Upper lobe of right lung (tissue), 1 donor: Measurements from ENCODE around the gene ZBP1. TPM values are rescaled to one million over a fixed set of nuclear protein-coding genes. Genes with fewer than 3 reads are reported as not detected.

Source experiments
- ATAC-seq: fragments of 200-7000 bp; cut with Tn5 transposase; one replicate; pipeline ENCODE4 v1.9.1; 2020; ENCODE audit warnings: mild to moderate bottlenecking, moderate library complexity
- DNase-seq: peaks from one replicate; pipeline ENCODE4 v3.0.0-alpha.2; 2020
- H3K27ac ChIP-seq: fragments of 200-600 bp; one replicate; pipeline ENCODE4 v1.8.0; 2022
- H3K27me3 ChIP-seq: fragments of 200-600 bp; one replicate; pipeline ENCODE4 v1.8.0; 2022; ENCODE audit warnings: mild to moderate bottlenecking
- H3K36me3 ChIP-seq: fragments of 200-600 bp; one replicate; pipeline ENCODE4 v1.8.0; 2022
- H3K4me1 ChIP-seq: fragments of 200-600 bp; one replicate; pipeline ENCODE4 v1.8.0; 2022
- H3K4me3 ChIP-seq: fragments of 200-600 bp; one replicate; pipeline ENCODE4 v1.8.0; 2022; ENCODE audit warnings: mild to moderate bottlenecking
- H3K9me3 ChIP-seq: fragments of 200-600 bp; one replicate; pipeline ENCODE4 v1.8.0; 2022
- CTCF ChIP-seq: fragments of 200-600 bp; IDR thresholded peaks from one replicate; pipeline ENCODE4 v1.8.0; 2022; ENCODE audit warnings: antibody characterized with exemption
- intact Hi-C: fragments of 100-400 bp; cut with DNase I; formaldehyde crosslinking; loops from one replicate; pipeline ENCODE4 v1.11.0; 2022
- total RNA-seq: library from RNA; stranded (reverse); fragmentation: NEBNext Ultra II Directional; extraction: Animal tissue kit (Norgen Biotek cat#: 25700); gene quantifications from one replicate; pipeline ENCODE4 v1.2.1, GENCODE V29; 2021
- donor health status: DM: no; HTN: yes; CAD: no; lungs with severe emphysema.

The ZBP1 gene
- total RNA-seq, 1 donor from 2014 or later = 2.7 TPM

GRCh38 chr20:57580478-57581201, 39.6 kb downstream of the ZBP1 start:
- Histone ChIP-seq H3K27ac (no peak overlapping the region), H3K4me1 (peaks cover 19% of the 10 kb centered on the region), H3K9me3 (no peaks in the 10 kb centered on the region), H3K4me3 (no peak overlapping the region), H3K36me3 (no peaks in the 10 kb centered on the region), H3K27me3 (peaks cover 46% of the 10 kb centered on the region)
- TF ChIP-seq CTCF = no peak
- no peak for ATAC-seq
- no peak for DNase-seq
- intact Hi-C loops = no loop called here

- ATAC-seq (no peak), DNase-seq (no peak)
- H3K27me3 ChIP-seq = peaks cover 49% of the 10 kb centered on the region
- H3K9me3 ChIP-seq = no peaks in the 10 kb centered on the region
- H3K36me3 ChIP-seq = no peaks in the 10 kb centered on the region
- intact Hi-C loops = no loop called here
- no peak for TF ChIP-seq CTCF
- peaks cover 19% of the 10 kb centered on the region for H3K4me1 ChIP-seq
- H3K4me3 ChIP-seq = no peak overlapping the region
- no peak overlapping the region for H3K27ac ChIP-seq
Observed at GRCh38 chr20:57579898-57580447, 40.3 kb downstream of the ZBP1 start.

GRCh38 chr20:57579331-57579897, 40.8 kb downstream of the ZBP1 start:
- no peak for DNase-seq
- intact Hi-C loops = no loop called here
- H3K27me3 ChIP-seq = peaks cover 49% of the 10 kb centered on the region

GRCh38 chr20:57578476-57579165, 41.6 kb downstream of the ZBP1 start:
- Histone ChIP-seq H3K27ac (no peak overlapping the region), H3K4me1 (peaks cover 19% of the 10 kb centered on the region), H3K4me3 (no peak overlapping the region), H3K36me3 (no peaks in the 10 kb centered on the region), H3K27me3 (peaks cover 46% of the 10 kb centered on the region), H3K9me3 (no peaks in the 10 kb centered on the region)
- TF ChIP-seq CTCF = no peak
- ATAC-seq (no peak), DNase-seq (no peak)
- intact Hi-C loops = no loop called here

More at GRCh38 chr20:57579331-57579897, 40.8 kb downstream of the ZBP1 start:
- no peak for ATAC-seq
- no peak for TF ChIP-seq CTCF
- H3K4me3 ChIP-seq = no peak overlapping the region
- H3K27ac ChIP-seq = no peak overlapping the region
- H3K36me3 ChIP-seq = no peaks in the 10 kb centered on the region
- H3K9me3 ChIP-seq = no peaks in the 10 kb centered on the region
- peaks cover 19% of the 10 kb centered on the region for H3K4me1 ChIP-seq

GRCh38 chr20:57577679-57578475, 42.3 kb downstream of the ZBP1 start:
- no peak for TF ChIP-seq CTCF
- ATAC-seq = no peak
- Histone ChIP-seq H3K27ac (no peak overlapping the region), H3K36me3 (no peaks in the 10 kb centered on the region), H3K4me1 (peaks cover 14% of the 10 kb centered on the region), H3K4me3 (no peak overlapping the region), H3K9me3 (no peaks in the 10 kb centered on the region), H3K27me3 (peaks cover 46% of the 10 kb centered on the region)
- intact Hi-C loops = no loop called here
- no peak for DNase-seq
